Smooth muscle cell of trachea (primary cell): ENCODE measurements around the gene MIAT. TPM values are rescaled to one million over a fixed set of nuclear protein-coding genes. Genes with fewer than 3 reads are reported as not detected.

ENCODE experiments used
- total RNA-seq: library from RNA; depleted of rRNA; stranded (reverse); fragments of >200 nt; gene quantifications from 2 replicates; pipeline ENCODE4 v1.2.1, GENCODE V29; 2014

The MIAT gene
- total RNA-seq, result 1.3 and 1.9 TPM in 2 replicates

DNA sequence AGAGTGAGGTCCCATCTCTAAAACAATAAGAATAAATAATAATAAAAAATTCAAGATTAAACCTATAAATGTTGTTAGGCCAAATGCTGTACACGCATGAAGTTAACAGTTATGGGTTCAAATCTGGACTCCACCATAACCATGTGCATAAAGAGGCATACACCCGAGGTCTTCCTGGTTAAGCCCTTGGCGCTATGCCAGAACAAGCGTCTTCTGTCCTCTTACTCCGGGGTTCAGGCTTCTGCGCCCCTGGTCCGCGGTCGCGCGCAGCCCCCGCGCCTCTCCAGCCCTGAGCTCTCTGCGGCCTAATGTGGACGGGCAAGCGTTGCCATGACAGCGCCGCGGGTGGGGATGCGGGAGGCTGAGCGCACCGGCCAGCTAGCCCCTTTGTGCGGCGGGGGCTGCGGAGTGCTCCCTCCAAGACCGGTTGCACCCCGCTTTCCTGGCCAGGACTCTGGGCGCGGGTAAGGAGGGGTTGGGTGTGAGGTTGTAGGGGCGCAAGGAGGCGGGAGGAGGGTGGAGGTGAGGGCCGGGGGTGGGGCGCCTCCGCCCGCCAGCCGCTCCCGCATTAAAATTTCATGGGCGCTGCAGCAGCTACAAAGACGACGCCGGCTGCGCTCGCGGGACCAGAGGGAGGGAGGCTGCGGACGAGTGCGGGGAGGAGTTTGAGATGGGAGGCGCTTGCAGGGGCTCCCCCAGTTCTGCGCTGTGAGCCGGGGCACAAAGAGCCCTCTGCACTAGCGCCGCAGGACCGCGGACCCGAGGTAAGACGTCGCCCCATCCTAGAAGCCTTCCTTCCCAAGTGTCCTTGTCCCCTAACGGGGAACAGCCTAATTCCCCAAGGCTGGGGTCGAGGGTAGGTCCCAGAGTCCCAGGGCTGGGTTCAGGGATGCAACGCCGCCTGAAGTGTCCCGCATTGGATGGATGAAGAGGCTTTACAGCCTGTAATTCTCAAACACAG lies at the start of gene MIAT:
Gene MIAT, plus strand, starts transcription at position 698 of the 961 bp plus-strand sequence.

DNA sequence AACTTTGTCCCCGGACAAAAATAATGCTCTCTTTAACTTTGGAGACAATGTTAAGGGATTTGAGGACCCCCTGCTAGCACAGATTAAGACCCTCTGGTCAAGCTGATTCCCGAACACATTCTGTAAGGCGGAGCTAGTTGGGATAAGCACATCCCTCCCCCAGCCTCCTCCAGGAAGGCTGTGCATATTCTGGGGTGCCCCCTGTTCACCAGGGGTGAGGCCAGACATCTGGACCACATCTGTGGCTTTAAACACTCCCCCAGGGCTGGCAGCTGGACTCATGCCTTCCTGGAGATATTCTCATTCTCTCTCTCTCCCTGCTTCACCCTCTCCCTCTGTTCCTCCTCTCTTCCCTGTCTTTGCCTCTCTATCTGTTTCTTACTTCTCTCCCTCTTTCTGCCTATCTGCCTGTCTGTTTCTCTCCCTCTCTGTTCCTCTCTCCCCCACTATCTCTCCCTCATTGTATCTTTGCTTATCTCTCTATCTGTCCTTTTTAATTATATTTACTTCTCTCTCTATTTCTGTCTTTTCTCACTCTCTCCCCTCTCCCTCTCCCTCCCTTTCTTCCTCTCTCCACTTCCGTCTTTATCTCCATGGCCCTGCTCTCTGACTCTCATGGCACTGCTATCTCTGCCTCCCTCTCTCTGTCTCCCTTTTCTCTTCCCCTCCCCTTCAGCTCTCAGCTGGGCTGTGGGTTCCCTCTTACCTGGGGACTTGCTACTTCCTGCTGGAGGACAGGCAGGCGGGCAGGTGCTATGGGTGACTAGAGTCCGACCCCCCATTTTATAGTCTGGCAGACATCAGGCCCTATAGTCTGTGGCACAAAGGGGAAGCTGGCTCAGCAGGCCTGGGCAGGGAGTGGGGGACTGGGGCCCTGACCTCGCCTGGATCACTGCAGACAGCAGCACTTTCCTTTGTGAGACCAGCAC lies 39.9 kb upstream of the MIAT start, which contains the start of gene CRYBB1:
Gene CRYBB1, minus strand, starts transcription at position 757 of the 929 bp plus-strand sequence. CDS start 1,708 bp downstream, outside the sequence.

DNA sequence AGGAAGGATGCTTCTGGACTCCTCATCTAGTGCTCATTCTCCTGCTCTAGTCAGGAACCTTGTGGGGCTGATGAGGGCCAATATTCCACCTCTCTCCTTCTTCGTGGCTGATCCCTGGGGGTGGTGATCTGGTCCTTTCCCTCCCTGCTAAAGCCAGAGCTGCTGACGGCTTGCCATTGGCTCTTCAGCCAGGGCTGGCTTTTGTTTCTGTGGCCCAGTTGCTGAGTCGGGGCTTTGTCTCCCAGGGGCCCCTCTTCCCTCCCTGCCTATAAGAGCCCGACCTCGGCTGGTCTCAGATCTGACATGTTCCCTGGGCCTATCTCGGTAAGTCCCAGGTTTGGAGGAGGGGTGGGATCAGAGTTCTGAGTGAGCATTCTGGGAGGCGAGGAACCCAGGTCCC lies 35.7 kb upstream of the MIAT start, which contains the start of gene CRYBA4:
Gene CRYBA4, plus strand, starts transcription at position 301 of the 400 bp plus-strand sequence. CDS start 634 bp downstream, outside the sequence.

Other genes with a start within 250 kb of the MIAT start
- gene ASPHD2, start 228.3 kb upstream of the MIAT start, total RNA-seq, result 0.87 and 2.2 TPM in 2 replicates
- 30.6 and 36.1 TPM in 2 replicates for gene HPS4, start 173.8 kb upstream of the MIAT start, total RNA-seq
- gene SRRD, start 173.7 kb upstream of the MIAT start, total RNA-seq, result 11.1 and 14.3 TPM in 2 replicates
- 40.6 and 42.5 TPM in 2 replicates for gene TFIP11, start 145.1 kb upstream of the MIAT start, total RNA-seq
- gene TPST2, start 67.5 kb upstream of the MIAT start, total RNA-seq, result 15.1 and 35.1 TPM in 2 replicates
- gene CRYBB1, start 39.6 kb upstream of the MIAT start, total RNA-seq, result not detected in 2 replicates
- not detected in 2 replicates for gene CRYBA4, start 35.6 kb upstream of the MIAT start, total RNA-seq